ENCODE data around the gene IFNA17.
A peak's percentile ranks its signal among the peaks of the same experiment; 100 is the strongest.
"Not testable (repeated sequence)": the region's sequence is repeated elsewhere in the genome, so short reads cannot be mapped to it uniquely, and the experiment has no call there.

The IFNA17 gene

DNA sequence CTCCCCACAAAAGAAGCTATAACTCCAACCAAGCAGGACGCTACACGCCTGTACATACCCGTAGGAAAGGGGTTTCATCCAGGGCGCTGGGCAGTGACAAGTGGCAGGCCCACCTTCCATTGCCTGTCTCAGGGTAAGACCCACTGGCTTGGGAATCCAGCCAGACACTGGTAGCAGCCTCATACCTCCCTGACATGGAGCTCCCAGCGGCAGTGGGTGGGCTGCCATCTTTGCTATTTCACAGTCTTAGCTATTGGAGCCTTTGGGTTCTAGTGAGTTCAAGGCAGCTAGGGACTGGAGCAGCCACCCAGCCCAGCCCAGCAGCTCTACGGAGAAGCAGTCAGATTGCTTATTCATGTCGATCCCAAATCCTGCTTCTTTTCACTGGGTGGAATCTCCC lies 17.7 kb downstream of the IFNA17 start:
- DNase-seq: no peak

DNA sequence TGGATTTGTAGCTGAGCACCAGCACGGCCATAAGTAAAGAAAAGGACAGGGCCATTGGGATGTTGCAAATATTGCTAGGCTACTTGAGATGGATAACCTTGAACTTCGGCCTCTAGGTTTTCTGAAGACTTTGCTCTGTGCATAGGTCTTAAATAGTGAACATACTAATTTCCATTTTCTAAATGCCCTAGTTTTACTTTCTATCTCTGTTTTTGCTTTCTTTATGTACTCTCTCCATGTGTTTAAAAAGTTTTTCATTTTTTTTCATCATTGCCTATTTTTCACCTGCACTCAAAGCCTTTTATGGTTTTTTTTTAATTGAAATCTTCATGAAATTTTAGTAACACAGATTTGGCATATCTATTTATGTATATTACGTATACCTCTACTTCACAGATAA lies 21.0 kb downstream of the IFNA17 start, which contains the start of gene IFNA10:
TSS of gene IFNA10 (minus strand) at position 101 of the 400 bp plus-strand sequence. CDS start at position 55, 46 bp downstream.
- DNase-seq: not testable (repeated sequence)

DNA sequence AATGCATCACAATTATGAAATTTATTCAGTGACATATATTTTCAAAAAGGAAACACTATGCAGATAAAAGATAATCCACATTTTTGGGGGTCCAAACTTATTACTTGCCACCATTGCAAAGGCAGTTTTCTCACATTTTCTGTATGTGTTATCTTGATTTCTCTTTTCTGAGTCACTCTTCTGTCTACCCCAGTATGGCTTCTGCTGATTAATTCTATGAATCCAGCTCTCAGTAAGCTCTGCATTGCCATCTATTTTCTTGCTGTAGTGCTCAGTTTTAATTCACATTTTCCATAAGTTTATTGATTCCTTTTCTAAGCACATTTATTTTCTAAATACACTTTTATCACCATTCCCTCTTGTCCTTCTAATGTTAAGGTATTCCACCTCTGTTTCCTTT lies 22.8 kb downstream of the IFNA17 start:
- no peak for DNase-seq

DNA sequence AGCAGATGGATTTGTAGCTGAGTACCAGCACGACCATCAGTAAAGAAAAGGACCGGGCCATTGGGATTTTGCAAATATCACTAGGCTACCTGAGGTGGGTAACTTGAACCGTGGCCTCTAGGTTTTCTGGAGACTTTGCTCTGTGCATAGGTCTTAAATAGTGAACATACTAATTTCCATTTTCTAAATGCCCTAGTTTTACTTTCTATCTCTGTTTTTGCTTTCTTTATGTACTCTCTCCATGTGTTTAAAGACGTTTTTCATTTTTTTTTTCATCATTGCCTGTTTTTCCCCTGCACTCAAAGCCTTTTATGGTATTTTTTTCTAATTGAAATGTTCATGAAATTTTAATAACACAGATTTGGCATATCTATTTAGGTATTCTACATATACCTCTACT lies 25.9 kb downstream of the IFNA17 start, which contains the start of gene IFNA7:
TSS of gene IFNA7 (minus strand) at position 101 of the 400 bp plus-strand sequence. CDS start at position 61, 40 bp downstream.
- DNase-seq: not testable (repeated sequence)

DNA sequence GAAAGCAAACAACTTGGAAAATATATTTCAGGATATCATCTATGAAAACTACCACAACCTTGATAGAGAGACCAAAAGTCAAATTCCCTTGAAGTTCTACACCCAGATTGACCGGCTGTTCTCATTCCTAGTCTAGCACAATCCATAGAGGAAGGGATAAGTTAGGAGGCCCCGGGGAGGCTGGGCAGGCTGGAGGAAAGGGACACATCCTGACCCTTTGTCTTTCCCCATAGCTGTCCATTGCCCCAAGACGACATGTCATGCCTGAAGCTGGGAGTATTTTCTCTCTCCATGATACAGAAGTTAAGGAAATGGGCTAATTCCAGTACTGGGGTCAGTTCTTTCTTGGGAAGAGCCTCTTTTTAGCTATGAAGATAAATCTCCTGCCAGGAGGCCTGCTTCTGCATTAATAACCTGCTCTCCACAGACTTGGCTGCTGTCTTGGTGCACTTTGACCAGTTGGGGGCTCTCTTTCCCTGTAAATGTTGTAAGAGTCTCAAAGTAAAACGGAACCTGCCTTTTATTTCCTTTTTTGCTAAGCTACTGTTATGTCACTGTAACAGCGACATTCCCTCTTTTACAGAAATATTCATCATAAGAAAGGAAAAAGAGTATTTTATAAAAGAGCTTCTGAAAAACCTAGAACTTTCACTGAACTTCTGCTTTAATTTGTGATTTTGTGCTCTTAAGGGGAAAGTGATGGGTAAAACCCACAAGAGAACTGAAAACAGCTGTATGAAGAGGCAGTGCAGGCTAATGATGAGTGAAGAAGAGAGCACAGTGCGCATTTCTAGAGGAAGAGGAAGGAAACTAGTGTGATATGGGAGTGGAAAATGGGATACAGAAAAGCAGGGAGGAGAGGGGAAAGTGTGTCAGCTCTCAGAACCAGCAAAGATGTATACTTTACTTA lies 32.9 kb downstream of the IFNA17 start:
- peak; percentile 54 for DNase-seq

DNA sequence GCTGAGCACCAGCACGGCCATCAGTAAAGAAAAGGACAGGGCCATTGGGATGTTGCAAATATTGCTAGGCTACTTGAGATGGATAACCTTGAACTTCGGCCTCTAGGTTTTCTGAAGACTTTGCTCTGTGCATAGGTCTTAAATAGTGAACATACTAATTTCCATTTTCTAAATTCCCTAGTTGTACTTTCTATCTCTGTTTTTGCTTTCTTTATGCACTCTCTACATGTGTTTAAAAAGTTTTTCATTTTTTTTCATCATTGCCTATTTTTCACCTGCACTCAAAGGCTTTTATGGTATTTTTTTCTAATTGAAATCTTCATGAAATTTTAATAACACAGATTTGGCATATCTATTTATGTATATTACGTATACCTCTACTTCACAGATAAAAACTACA lies 40.5 kb downstream of the IFNA17 start, which contains the start of gene IFNA4:
TSS of gene IFNA4 (minus strand) at position 101 of the 400 bp plus-strand sequence. CDS start at position 45, 56 bp downstream.
- not testable (repeated sequence) for DNase-seq

DNA sequence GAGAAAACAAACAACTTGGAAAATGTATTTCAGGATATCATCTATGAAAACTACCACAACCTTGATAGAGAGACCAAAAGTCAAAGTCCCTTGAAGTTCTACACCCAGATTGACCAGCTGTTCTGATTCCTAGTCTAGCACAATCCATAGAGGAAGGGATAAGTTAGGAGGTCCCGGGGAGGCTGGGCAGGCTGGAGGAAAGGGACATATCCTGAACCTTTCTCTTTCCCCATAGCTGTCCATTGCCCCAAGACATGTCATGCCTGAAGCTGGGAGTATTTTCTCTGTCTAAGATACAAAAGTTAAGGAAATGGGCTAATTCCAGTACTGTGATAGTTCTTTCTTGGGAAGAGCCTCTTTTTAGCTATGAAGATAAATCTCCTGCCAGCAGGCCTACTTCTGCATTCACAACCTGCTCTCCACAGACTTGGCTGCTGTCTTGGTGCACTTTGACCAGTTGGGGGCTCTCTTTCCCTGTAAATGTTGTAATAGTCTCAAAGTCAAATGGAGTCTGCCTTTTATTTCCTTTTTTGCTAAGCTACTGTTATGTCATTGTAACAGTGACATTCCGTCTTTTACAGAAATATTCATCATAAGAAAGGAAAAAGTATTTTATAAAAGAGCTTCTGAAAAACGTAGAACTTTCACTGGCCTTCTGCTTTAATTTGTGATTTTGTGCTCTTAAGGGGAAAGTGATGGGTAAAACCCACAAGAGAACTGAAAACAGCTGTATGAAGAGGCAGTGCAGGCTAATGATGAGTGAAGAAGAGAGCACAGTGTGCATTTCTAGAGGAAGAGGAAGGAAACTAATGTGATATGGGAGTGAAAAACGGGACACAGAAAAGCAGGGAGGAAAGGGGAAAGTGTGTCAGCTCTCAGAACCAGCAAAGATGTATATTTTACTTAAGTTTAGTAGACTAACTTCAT lies 44.9 kb downstream of the IFNA17 start:
- peak; percentile 46 for DNase-seq

All from CD4-positive, alpha-beta T cell treated with Interleukin-4 for 4 hours (primary cell).